Suprapubic skin (tissue), 3 donors: ENCODE measurements around the gene ITK.

ENCODE experiments used
- POLR2A ChIP-seq, 2 donors: fragments of 450-650 bp; IDR thresholded peaks; one replicate each; pipeline ENCODE4 v1.6.1; 2017; ENCODE audit warnings: antibody characterized with exemption in 2 of 2, mild to moderate bottlenecking in 2 of 2, moderate library complexity in 2 of 2
- TF ChIP-seq, protein P1 (sequence below), 2 donors: fragments of 200-600 bp in 1 of 2; fragments of 450-650 bp in 1 of 2; sonication (generic) in 1 of 2; IDR thresholded peaks; one replicate each; pipeline ENCODE4 v1.5.1; 2016 to 2019; ENCODE audit warnings: antibody characterized with exemption in 2 of 2, mild to moderate bottlenecking in 1 of 2, moderate library complexity in 1 of 2

- TF ChIP-seq, protein P1, sequence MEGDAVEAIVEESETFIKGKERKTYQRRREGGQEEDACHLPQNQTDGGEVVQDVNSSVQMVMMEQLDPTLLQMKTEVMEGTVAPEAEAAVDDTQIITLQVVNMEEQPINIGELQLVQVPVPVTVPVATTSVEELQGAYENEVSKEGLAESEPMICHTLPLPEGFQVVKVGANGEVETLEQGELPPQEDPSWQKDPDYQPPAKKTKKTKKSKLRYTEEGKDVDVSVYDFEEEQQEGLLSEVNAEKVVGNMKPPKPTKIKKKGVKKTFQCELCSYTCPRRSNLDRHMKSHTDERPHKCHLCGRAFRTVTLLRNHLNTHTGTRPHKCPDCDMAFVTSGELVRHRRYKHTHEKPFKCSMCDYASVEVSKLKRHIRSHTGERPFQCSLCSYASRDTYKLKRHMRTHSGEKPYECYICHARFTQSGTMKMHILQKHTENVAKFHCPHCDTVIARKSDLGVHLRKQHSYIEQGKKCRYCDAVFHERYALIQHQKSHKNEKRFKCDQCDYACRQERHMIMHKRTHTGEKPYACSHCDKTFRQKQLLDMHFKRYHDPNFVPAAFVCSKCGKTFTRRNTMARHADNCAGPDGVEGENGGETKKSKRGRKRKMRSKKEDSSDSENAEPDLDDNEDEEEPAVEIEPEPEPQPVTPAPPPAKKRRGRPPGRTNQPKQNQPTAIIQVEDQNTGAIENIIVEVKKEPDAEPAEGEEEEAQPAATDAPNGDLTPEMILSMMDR (IDR thresholded peaks at IDR 0.05) = no peak
- no peak for TF ChIP-seq POLR2A (IDR thresholded peaks at IDR 0.05)
Measured at GRCh38 chr5:157130925-157131324, 49.7 kb upstream of the ITK start.
